Mesendoderm (in vitro differentiated cells): ENCODE data around the gene HNRNPLL.

Experiments
- DNase-seq: peaks from one replicate; pipeline ENCODE4 v3.0.0; 2013
- H2AK5ac ChIP-seq: 2 replicates; pipeline ENCODE4 v1.6.1; 2013; ENCODE audit warnings: low read length, inconsistent platforms
- H2BK120ac ChIP-seq: 2 replicates; pipeline ENCODE4 v1.6.1; 2013; ENCODE audit warnings: low read depth, mild to moderate bottlenecking, low read length, moderate library complexity, mixed read lengths
- H2BK15ac ChIP-seq: replicated peaks from 2 replicates; pipeline ENCODE4 v1.6.1; 2013; ENCODE audit warnings: low read depth, mild to moderate bottlenecking, moderate library complexity
- H2BK5ac ChIP-seq: 2 replicates; pipeline ENCODE4 v1.6.1; 2013; ENCODE audit warnings: low read length, inconsistent platforms
- H3K18ac ChIP-seq: 2 replicates; pipeline ENCODE4 v1.6.1; 2013; ENCODE audit warnings: mild to moderate bottlenecking, low read length, mixed read lengths
- H3K23ac ChIP-seq: one replicate; pipeline ENCODE4 v1.6.1; 2013; ENCODE audit warnings: low read length
- H3K27ac ChIP-seq: 2 replicates; pipeline ENCODE4 v1.5.1; 2013; ENCODE audit warnings: low read depth, mild to moderate bottlenecking, inconsistent platforms, low read length, moderate library complexity
- H3K27me3 ChIP-seq: 2 replicates; pipeline ENCODE4 v1.6.1; 2013; ENCODE audit warnings: low read length, control low read depth, mild to moderate bottlenecking, inconsistent platforms; ENCODE audit not compliant: insufficient read depth, poor library complexity
- H3K36me3 ChIP-seq: 2 replicates; pipeline ENCODE4 v1.6.1; 2013; ENCODE audit warnings: low read length, inconsistent platforms; ENCODE audit not compliant: control insufficient read depth, insufficient read depth
- H3K4ac ChIP-seq: one replicate; pipeline ENCODE4 v1.6.1; 2013; ENCODE audit warnings: low read depth, mild to moderate bottlenecking, low read length, moderate library complexity
- H3K4me1 ChIP-seq: 2 replicates; pipeline ENCODE4 v1.6.1; 2013; ENCODE audit warnings: low read depth, low read length, inconsistent platforms; ENCODE audit not compliant: control insufficient read depth
- H3K4me2 ChIP-seq: 2 replicates; pipeline ENCODE4 v1.6.1; 2013; ENCODE audit warnings: low read length
- H3K4me3 ChIP-seq: 2 replicates; pipeline ENCODE4 v1.5.1; 2013; ENCODE audit warnings: mild to moderate bottlenecking, low read length
- H3K56ac ChIP-seq: one replicate; pipeline ENCODE4 v1.6.1; 2013; ENCODE audit warnings: low read length
- H3K79me1 ChIP-seq: 2 replicates; pipeline ENCODE4 v1.6.1; 2013; ENCODE audit warnings: low read length, inconsistent platforms
- H3K79me2 ChIP-seq: 2 replicates; pipeline ENCODE4 v1.6.1; 2013; ENCODE audit warnings: mild to moderate bottlenecking, low read length; ENCODE audit not compliant: control insufficient read depth, insufficient read depth
- H3K9ac ChIP-seq: 2 replicates; pipeline ENCODE4 v1.6.1; 2013; ENCODE audit warnings: low read length, inconsistent platforms
- H4K5ac ChIP-seq: one replicate; pipeline ENCODE4 v1.6.1; 2013; ENCODE audit warnings: low read length
- H4K8ac ChIP-seq: one replicate; pipeline ENCODE4 v1.6.1; 2013; ENCODE audit warnings: low read depth, mild to moderate bottlenecking, control low read depth, low read length, moderate library complexity
- WGBS: extraction: QIAGEN DNeasy Blood & Tissue Kit; methylation state at CpG from one replicate; pipeline ENCODE4 v1.1.7; 2013; ENCODE audit warnings: low lambda C conversion rate, missing lambda C conversion rate; ENCODE audit not compliant: insufficient coverage; ENCODE audit errors: extremely low coverage; 5-methylcytosine and 5-hydroxymethylcytosine counted together

Gene HNRNPLL

DNA sequence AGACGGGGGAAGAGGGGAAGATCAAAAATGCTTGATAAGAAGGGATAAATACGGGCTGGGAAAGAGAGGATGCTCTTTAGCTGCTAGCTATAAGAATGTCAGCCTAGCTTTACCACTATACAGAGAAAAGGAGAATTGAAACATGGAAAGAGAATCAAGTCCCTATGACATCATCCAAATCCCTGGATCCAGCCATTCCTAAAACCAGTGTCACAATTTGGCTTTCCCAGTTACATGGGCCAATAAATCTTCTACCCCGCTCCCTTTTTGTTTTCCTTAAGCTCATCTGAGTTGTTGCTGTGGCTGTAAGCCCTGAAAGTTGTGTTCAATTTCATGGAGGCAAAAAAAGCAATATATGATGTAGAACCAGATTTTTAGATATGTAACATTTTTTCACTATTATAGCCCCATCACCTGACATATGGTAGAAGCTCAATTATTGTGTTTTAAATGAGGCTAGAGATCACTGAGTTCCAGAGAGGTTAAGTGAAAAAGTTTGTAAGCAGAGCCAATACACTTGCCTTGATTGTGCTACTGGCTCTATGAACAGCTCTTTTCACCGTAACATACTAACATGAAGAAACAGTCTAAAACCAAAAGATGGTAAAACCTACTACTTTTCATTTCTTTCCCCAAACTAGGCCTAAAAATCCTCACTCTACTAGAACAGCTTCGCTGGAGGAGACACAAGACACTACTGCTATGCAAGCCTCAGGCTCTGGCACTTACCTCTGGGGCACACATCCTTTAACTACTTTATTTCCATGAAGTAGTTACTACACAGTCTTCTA lies 4.3 kb downstream of the HNRNPLL start:
- H3K4me3 ChIP-seq, result no peak overlapping the region

DNA sequence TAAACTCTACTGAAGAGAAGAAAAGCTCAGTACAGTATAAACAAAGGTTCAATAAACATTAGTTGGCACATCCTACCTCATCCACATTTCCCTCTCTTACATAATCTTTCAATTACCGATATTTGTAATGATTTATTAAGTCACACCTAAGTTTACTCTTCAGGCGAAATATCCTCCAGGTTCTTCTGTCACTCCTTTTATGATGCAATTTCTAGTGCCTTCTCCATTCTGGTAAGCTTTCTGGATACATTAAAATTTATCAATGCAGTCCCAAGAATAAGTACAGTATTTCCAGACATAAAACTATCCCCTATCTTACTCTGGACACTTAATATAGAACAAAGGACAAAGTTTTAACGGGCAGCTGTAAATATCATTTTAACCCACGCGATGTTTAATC lies 5.6 kb downstream of the HNRNPLL start:
- Histone ChIP-seq H2BK5ac (no peak overlapping the region), H3K18ac (no peak overlapping the region), H3K9ac (no peak overlapping the region), H3K79me1 (peaks cover 2% of the 10 kb centered on the region), H3K4me3 (no peak overlapping the region), H3K4me1 (no peaks in the 10 kb centered on the region), H3K23ac (no peak overlapping the region), H3K27me3 (no peaks in the 10 kb centered on the region), H3K4ac (no peak overlapping the region), H3K79me2 (peaks cover 79% of the 10 kb centered on the region), H4K5ac (no peak overlapping the region), H2AK5ac (no peak overlapping the region), H2BK15ac (no peak overlapping the region), H3K27ac (no peak overlapping the region), H2BK120ac (no peak overlapping the region), H3K36me3 (no peaks in the 10 kb centered on the region), H3K4me2 (no peak overlapping the region), H3K56ac (no peak overlapping the region), H4K8ac (no peak overlapping the region)
- WGBS, result 100% methylated on average over 3 of the region's 5 CpGs
- DNase-seq, result no peak

More for the DNA sequence above, 4.3 kb downstream of the HNRNPLL start:
- H2AK5ac ChIP-seq, result no peak overlapping the region
- H3K79me1 ChIP-seq, result peaks cover 2% of the 10 kb centered on the region
- no peaks in the 10 kb centered on the region for H3K36me3 ChIP-seq
- no peak overlapping the region for H3K56ac ChIP-seq
- no peak overlapping the region for H2BK5ac ChIP-seq
- no peak overlapping the region for H2BK120ac ChIP-seq
- no peak overlapping the region for H3K4ac ChIP-seq
- no peak overlapping the region for H4K5ac ChIP-seq
- H3K23ac ChIP-seq, result peak overlapping the region; percentile 30
- H3K27ac ChIP-seq, result no peak overlapping the region
- no CpG with 5 or more reads among the region's 5 CpGs for WGBS
- H3K18ac ChIP-seq, result no peak overlapping the region
- no peak overlapping the region for H4K8ac ChIP-seq
- peak; percentile 40 for DNase-seq
- no peaks in the 10 kb centered on the region for H3K27me3 ChIP-seq
- H3K9ac ChIP-seq, result peak overlapping the region; percentile 37
- no peak overlapping the region for H3K4me2 ChIP-seq
- no peaks in the 10 kb centered on the region for H3K4me1 ChIP-seq
- peaks cover 73% of the 10 kb centered on the region for H3K79me2 ChIP-seq
- no peak overlapping the region for H2BK15ac ChIP-seq

DNA sequence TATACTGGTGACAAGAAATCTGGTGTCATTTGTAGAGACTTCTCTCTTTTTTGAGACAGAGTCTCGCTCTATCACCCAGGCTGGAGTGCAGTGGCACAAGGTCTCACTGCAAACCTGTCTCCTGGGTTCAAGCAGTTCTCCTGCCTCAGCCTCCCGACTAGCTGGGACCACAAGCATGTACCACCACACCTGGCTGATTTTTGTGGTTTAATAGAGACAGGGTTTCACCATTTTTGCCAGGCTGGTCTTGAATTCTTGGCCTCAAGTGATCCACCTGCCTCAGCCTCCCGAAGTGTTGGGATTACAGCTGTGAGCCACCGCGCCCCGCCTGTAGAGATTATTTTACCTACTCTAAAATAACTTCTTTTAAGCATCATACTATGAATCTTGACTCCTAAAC lies 6.5 kb downstream of the HNRNPLL start:
- no peak overlapping the region for H3K23ac ChIP-seq
- H3K4me2 ChIP-seq, result no peak overlapping the region
- no peak overlapping the region for H2BK5ac ChIP-seq
- no peak overlapping the region for H3K4ac ChIP-seq
- no peak overlapping the region for H2AK5ac ChIP-seq
- no peak overlapping the region for H3K56ac ChIP-seq
- H3K18ac ChIP-seq, result no peak overlapping the region
- no peak for DNase-seq
- H3K79me1 ChIP-seq, result peaks cover 2% of the 10 kb centered on the region
- no peaks in the 10 kb centered on the region for H3K36me3 ChIP-seq
- H4K5ac ChIP-seq, result no peak overlapping the region
- H3K4me1 ChIP-seq, result no peaks in the 10 kb centered on the region
- no CpG with 5 or more reads among the region's 6 CpGs for WGBS
- no peak overlapping the region for H2BK120ac ChIP-seq
- no peak overlapping the region for H3K9ac ChIP-seq
- H4K8ac ChIP-seq, result no peak overlapping the region
- no peak overlapping the region for H2BK15ac ChIP-seq
- peaks cover 74% of the 10 kb centered on the region for H3K79me2 ChIP-seq
- H3K27me3 ChIP-seq, result no peaks in the 10 kb centered on the region
- no peak overlapping the region for H3K27ac ChIP-seq
- H3K4me3 ChIP-seq, result no peak overlapping the region

DNA sequence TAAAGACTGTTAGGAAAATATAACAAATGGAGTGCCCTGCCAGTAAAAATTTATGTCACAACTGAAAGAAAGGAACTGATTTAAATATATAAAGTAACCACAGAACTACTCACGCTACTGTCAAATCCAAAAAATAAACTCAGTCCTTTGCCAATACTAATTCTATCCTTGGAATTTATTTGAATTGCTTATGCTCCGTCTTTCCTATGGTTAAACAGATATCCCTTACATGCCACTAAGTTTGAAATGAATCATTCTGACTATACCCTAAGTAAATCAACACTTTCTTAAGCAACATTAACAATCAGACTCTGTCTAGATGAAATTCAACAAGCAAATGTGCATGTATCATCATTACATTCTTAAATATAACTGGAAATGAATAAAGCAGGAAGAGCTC lies 9.8 kb downstream of the HNRNPLL start:
- H3K27ac ChIP-seq, result no peak overlapping the region
- no peaks in the 10 kb centered on the region for H3K36me3 ChIP-seq
- no peak overlapping the region for H3K4me3 ChIP-seq
- no peak for DNase-seq
- H3K79me2 ChIP-seq, result peaks cover 63% of the 10 kb centered on the region
- H2BK5ac ChIP-seq, result no peak overlapping the region
- H2AK5ac ChIP-seq, result no peak overlapping the region
- no peak overlapping the region for H2BK120ac ChIP-seq
- H3K18ac ChIP-seq, result no peak overlapping the region
- no peak overlapping the region for H3K23ac ChIP-seq
- H3K4me2 ChIP-seq, result no peak overlapping the region
- H3K27me3 ChIP-seq, result no peaks in the 10 kb centered on the region
- H4K8ac ChIP-seq, result no peak overlapping the region
- peaks cover 2% of the 10 kb centered on the region for H3K79me1 ChIP-seq
- H4K5ac ChIP-seq, result no peak overlapping the region
- H2BK15ac ChIP-seq, result no peak overlapping the region
- no peak overlapping the region for H3K56ac ChIP-seq
- no peak overlapping the region for H3K4ac ChIP-seq
- no CpG with 5 or more reads among the region's 2 CpGs for WGBS
- no peak overlapping the region for H3K9ac ChIP-seq
- no peaks in the 10 kb centered on the region for H3K4me1 ChIP-seq

DNA sequence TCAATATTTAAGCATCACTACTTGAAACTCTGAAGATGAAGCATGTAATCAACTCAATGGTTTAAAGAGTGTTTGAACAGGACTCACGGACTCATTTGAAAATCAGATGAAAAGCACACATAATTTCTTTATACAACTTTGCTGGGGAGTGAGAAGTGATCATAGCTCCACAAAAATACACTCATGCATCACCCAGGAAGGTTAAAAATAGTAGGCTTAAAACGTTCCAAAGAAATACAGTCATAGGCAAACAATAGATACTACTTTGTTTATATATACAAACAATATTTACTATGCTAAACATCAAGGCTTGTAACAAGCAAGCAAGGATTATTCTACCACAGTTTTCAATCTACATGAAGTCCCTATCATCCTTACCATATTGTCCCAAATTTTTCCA lies 11.6 kb downstream of the HNRNPLL start:
- Histone ChIP-seq H4K5ac (no peak overlapping the region), H3K56ac (no peak overlapping the region), H3K4me3 (no peak overlapping the region), H3K18ac (no peak overlapping the region), H3K79me2 (peaks cover 61% of the 10 kb centered on the region), H3K27me3 (no peaks in the 10 kb centered on the region), H3K27ac (no peak overlapping the region), H2BK120ac (no peak overlapping the region), H3K4ac (no peak overlapping the region), H3K4me1 (no peaks in the 10 kb centered on the region), H2BK5ac (no peak overlapping the region), H3K23ac (no peak overlapping the region), H4K8ac (no peak overlapping the region), H2AK5ac (no peak overlapping the region), H2BK15ac (no peak overlapping the region), H3K79me1 (peaks cover 4% of the 10 kb centered on the region), H3K9ac (no peak overlapping the region), H3K4me2 (no peak overlapping the region), H3K36me3 (no peaks in the 10 kb centered on the region)
- WGBS, result no CpG with 5 or more reads among the region's 2 CpGs
- no peak for DNase-seq

DNA sequence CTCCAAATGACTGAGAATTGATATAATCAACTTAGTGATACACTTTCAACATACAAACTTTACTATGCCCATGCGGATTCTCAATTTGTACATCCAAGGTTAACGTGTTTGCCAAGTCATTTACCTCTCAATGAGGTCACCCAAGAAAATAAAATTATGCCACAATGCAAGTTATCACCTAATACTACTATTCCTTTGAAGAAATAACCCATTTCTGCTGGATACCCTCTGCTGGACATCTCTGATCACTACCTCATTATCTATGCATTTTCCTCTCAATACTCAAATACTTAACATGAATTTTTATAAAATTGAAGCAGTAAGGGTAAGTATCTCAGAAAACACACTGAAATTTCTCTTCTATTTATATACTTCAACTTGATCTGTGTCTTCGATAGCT lies 12.7 kb downstream of the HNRNPLL start:
- no peak overlapping the region for H4K5ac ChIP-seq
- H3K79me1 ChIP-seq, result peaks cover 7% of the 10 kb centered on the region
- H2BK120ac ChIP-seq, result no peak overlapping the region
- no peaks in the 10 kb centered on the region for H3K4me1 ChIP-seq
- no peak overlapping the region for H2AK5ac ChIP-seq
- no peak overlapping the region for H2BK15ac ChIP-seq
- H3K23ac ChIP-seq, result no peak overlapping the region
- no peak overlapping the region for H2BK5ac ChIP-seq
- no peak overlapping the region for H3K27ac ChIP-seq
- no peak overlapping the region for H3K4ac ChIP-seq
- H3K27me3 ChIP-seq, result no peaks in the 10 kb centered on the region
- DNase-seq, result no peak
- no peak overlapping the region for H3K18ac ChIP-seq
- peaks cover 59% of the 10 kb centered on the region for H3K79me2 ChIP-seq
- no CpG with 5 or more reads among the region's 3 CpGs for WGBS
- H3K36me3 ChIP-seq, result peaks cover 2% of the 10 kb centered on the region
- H4K8ac ChIP-seq, result no peak overlapping the region
- H3K9ac ChIP-seq, result no peak overlapping the region
- H3K56ac ChIP-seq, result no peak overlapping the region
- no peak overlapping the region for H3K4me3 ChIP-seq
- H3K4me2 ChIP-seq, result no peak overlapping the region
